ENCODE measurements around the gene NPM1.
A peak's percentile ranks its signal among the peaks of the same experiment; 100 is the strongest.
"Not testable (repeated sequence)": the region's sequence is repeated elsewhere in the genome, so short reads cannot be mapped to it uniquely, and the experiment has no call there.

NPM1 gene

GRCh38 chr5:171413993-171414392 is 26.3 kb downstream of the NPM1 start:
- H3K27me3 ChIP-seq (ENCODE audit: control insufficient read depth, insufficient read depth, low read length); H3K27ac ChIP-seq (ENCODE audit: low read depth, low read length); H3K4me1 ChIP-seq (ENCODE audit: control insufficient read depth, insufficient read depth, low read length); H3K9ac ChIP-seq (ENCODE audit: low read depth, low read length); H3K4me3 ChIP-seq (ENCODE audit: low read depth, low read length); H3K9me3 ChIP-seq (ENCODE audit: control insufficient read depth, insufficient read depth, low read length): not testable (repeated sequence)
- H3K36me3 ChIP-seq (ENCODE audit: control insufficient read depth, insufficient read depth, low read length) = peaks cover 45% of the 10 kb centered on the region

- Histone ChIP-seq H3K4me1 (ENCODE audit: control insufficient read depth, insufficient read depth, low read length) (peaks cover 2% of the 10 kb centered on the region; the same call in 1 of the 2 replicates), H3K9me3 (ENCODE audit: control insufficient read depth, insufficient read depth, low read length) (no peaks in the 10 kb centered on the region), H3K27ac (ENCODE audit: low read depth, low read length) (peak overlapping the region; percentile 30), H3K9ac (ENCODE audit: low read depth, low read length) (no peak overlapping the region), H3K36me3 (ENCODE audit: control insufficient read depth, insufficient read depth, low read length) (peaks cover 33% of the 10 kb centered on the region), H3K4me3 (ENCODE audit: low read depth, low read length) (no peak overlapping the region), H3K27me3 (ENCODE audit: control insufficient read depth, insufficient read depth, low read length) (peaks cover 13% of the 10 kb centered on the region)
These were observed 27.6 kb downstream of the NPM1 start for GRCh38 chr5:171415115-171415730.

GRCh38 chr5:171416160-171417049 is 28.8 kb downstream of the NPM1 start:
- H3K27me3 ChIP-seq (ENCODE audit: control insufficient read depth, insufficient read depth, low read length) = peaks cover 25% of the 10 kb centered on the region
- no peak overlapping the region for H3K4me3 ChIP-seq (ENCODE audit: low read depth, low read length)
- peaks cover 23% of the 10 kb centered on the region for H3K36me3 ChIP-seq (ENCODE audit: control insufficient read depth, insufficient read depth, low read length)
- H3K9ac ChIP-seq (ENCODE audit: low read depth, low read length) = no peak overlapping the region
- peak overlapping the region; percentile 26 for H3K27ac ChIP-seq (ENCODE audit: low read depth, low read length)
- H3K4me1 ChIP-seq (ENCODE audit: control insufficient read depth, insufficient read depth, low read length) = peaks cover 10% of the 10 kb centered on the region; the same call in 1 of the 2 replicates
- H3K9me3 ChIP-seq (ENCODE audit: control insufficient read depth, insufficient read depth, low read length) = no peaks in the 10 kb centered on the region

GRCh38 chr5:171418316-171418981 is 30.8 kb downstream of the NPM1 start:
- H3K36me3 ChIP-seq (ENCODE audit: control insufficient read depth, insufficient read depth, low read length) = peaks cover 2% of the 10 kb centered on the region
- H3K27ac ChIP-seq (ENCODE audit: low read depth, low read length) = peak overlapping the region; percentile 18
- no peaks in the 10 kb centered on the region for H3K9me3 ChIP-seq (ENCODE audit: control insufficient read depth, insufficient read depth, low read length)
- peaks cover 17% of the 10 kb centered on the region; the same call in 1 of the 2 replicates for H3K4me1 ChIP-seq (ENCODE audit: control insufficient read depth, insufficient read depth, low read length)
- H3K27me3 ChIP-seq (ENCODE audit: control insufficient read depth, insufficient read depth, low read length) = peaks cover 42% of the 10 kb centered on the region
- no peak overlapping the region for H3K9ac ChIP-seq (ENCODE audit: low read depth, low read length)
- peak overlapping the region; percentile 77 for H3K4me3 ChIP-seq (ENCODE audit: low read depth, low read length)

GRCh38 chr5:171418982-171419687 is 31.5 kb downstream of the NPM1 start, which contains the start of gene FGF18:
FGF18 (plus strand) TSS chr5:171419647; CDS start chr5:171420200, 553 bp downstream.
- Histone ChIP-seq H3K9me3 (ENCODE audit: control insufficient read depth, insufficient read depth, low read length) (no peaks in the 10 kb centered on the region), H3K4me3 (ENCODE audit: low read depth, low read length) (peak within 1 kb of the TSS; percentile 77), H3K36me3 (ENCODE audit: control insufficient read depth, insufficient read depth, low read length) (no peaks in the 10 kb centered on the region), H3K9ac (ENCODE audit: low read depth, low read length) (no peak within 1 kb of the TSS), H3K27ac (ENCODE audit: low read depth, low read length) (peak within 1 kb of the TSS; percentile 18), H3K4me1 (ENCODE audit: control insufficient read depth, insufficient read depth, low read length) (peaks cover 17% of the 10 kb centered on the region; the same call in 1 of the 2 replicates), H3K27me3 (ENCODE audit: control insufficient read depth, insufficient read depth, low read length) (peaks cover 42% of the 10 kb centered on the region)

GRCh38 chr5:171419688-171420430 is 32.2 kb downstream of the NPM1 start:
- Histone ChIP-seq H3K36me3 (ENCODE audit: control insufficient read depth, insufficient read depth, low read length) (no peaks in the 10 kb centered on the region), H3K27ac (ENCODE audit: low read depth, low read length) (no peak overlapping the region), H3K9me3 (ENCODE audit: control insufficient read depth, insufficient read depth, low read length) (no peaks in the 10 kb centered on the region), H3K4me3 (ENCODE audit: low read depth, low read length) (peak overlapping the region; percentile 77), H3K27me3 (ENCODE audit: control insufficient read depth, insufficient read depth, low read length) (peaks cover 42% of the 10 kb centered on the region), H3K9ac (ENCODE audit: low read depth, low read length) (no peak overlapping the region), H3K4me1 (ENCODE audit: control insufficient read depth, insufficient read depth, low read length) (peaks cover 17% of the 10 kb centered on the region; the same call in 1 of the 2 replicates)

GRCh38 chr5:171420431-171421241 is 33.0 kb downstream of the NPM1 start:
- Histone ChIP-seq H3K4me3 (ENCODE audit: low read depth, low read length) (peak overlapping the region; percentile 77), H3K27me3 (ENCODE audit: control insufficient read depth, insufficient read depth, low read length) (peaks cover 42% of the 10 kb centered on the region), H3K36me3 (ENCODE audit: control insufficient read depth, insufficient read depth, low read length) (no peaks in the 10 kb centered on the region), H3K9me3 (ENCODE audit: control insufficient read depth, insufficient read depth, low read length) (no peaks in the 10 kb centered on the region), H3K4me1 (ENCODE audit: control insufficient read depth, insufficient read depth, low read length) (peaks cover 17% of the 10 kb centered on the region; the same call in 1 of the 2 replicates), H3K9ac (ENCODE audit: low read depth, low read length) (no peak overlapping the region), H3K27ac (ENCODE audit: low read depth, low read length) (no peak overlapping the region)

GRCh38 chr5:171421331-171422262 is 33.9 kb downstream of the NPM1 start:
- H3K4me3 ChIP-seq (ENCODE audit: low read depth, low read length) = peak overlapping the region; percentile 77; the same call in 1 of the 2 replicates
- H3K27me3 ChIP-seq (ENCODE audit: control insufficient read depth, insufficient read depth, low read length) = peaks cover 42% of the 10 kb centered on the region

GRCh38 chr5:171422495-171422894 is 34.8 kb downstream of the NPM1 start:
- no peak overlapping the region for H3K4me3 ChIP-seq (ENCODE audit: low read depth, low read length)
- no peaks in the 10 kb centered on the region for H3K36me3 ChIP-seq (ENCODE audit: control insufficient read depth, insufficient read depth, low read length)
- H3K27me3 ChIP-seq (ENCODE audit: control insufficient read depth, insufficient read depth, low read length) = peaks cover 42% of the 10 kb centered on the region
- no peaks in the 10 kb centered on the region for H3K9me3 ChIP-seq (ENCODE audit: control insufficient read depth, insufficient read depth, low read length)
- no peak overlapping the region for H3K27ac ChIP-seq (ENCODE audit: low read depth, low read length)
- peaks cover 17% of the 10 kb centered on the region; the same call in 1 of the 2 replicates for H3K4me1 ChIP-seq (ENCODE audit: control insufficient read depth, insufficient read depth, low read length)
- no peak overlapping the region for H3K9ac ChIP-seq (ENCODE audit: low read depth, low read length)

More at GRCh38 chr5:171421331-171422262, 33.9 kb downstream of the NPM1 start:
- Histone ChIP-seq H3K9ac (ENCODE audit: low read depth, low read length) (no peak overlapping the region), H3K4me1 (ENCODE audit: control insufficient read depth, insufficient read depth, low read length) (peaks cover 17% of the 10 kb centered on the region; the same call in 1 of the 2 replicates), H3K9me3 (ENCODE audit: control insufficient read depth, insufficient read depth, low read length) (no peaks in the 10 kb centered on the region), H3K36me3 (ENCODE audit: control insufficient read depth, insufficient read depth, low read length) (no peaks in the 10 kb centered on the region), H3K27ac (ENCODE audit: low read depth, low read length) (no peak overlapping the region)
